Activated CD4-positive, alpha-beta T cell treated with anti-CD3 and anti-CD28 coated beads, Interleukin-2, amount 10 ng/mL, durations not matched to agents 24 days and 14 days (primary cell): Measurements from ENCODE around the gene CCDC57. TPM values are rescaled to one million over a fixed set of nuclear protein-coding genes. Genes with fewer than 3 reads are reported as not detected.
A peak's percentile ranks its signal among the peaks of the same experiment; 100 is the strongest.

Source experiments
- DNase-seq: peaks from one replicate; pipeline ENCODE4 v3.0.0; 2022
- H3K27ac Mint-ChIP-seq: one replicate; pipeline ENCODE4 v1.8.0; 2022; ENCODE audit warnings: mild to moderate bottlenecking, mixed read lengths
- H3K27me3 Mint-ChIP-seq: one replicate; pipeline ENCODE4 v1.8.0; 2022; ENCODE audit warnings: mixed read lengths
- H3K36me3 Mint-ChIP-seq: one replicate; pipeline ENCODE4 v1.8.0; 2022; ENCODE audit warnings: low read depth, mild to moderate bottlenecking, mixed read lengths
- H3K4me1 Mint-ChIP-seq: one replicate; pipeline ENCODE4 v1.8.0; 2021; ENCODE audit warnings: mixed read lengths
- H3K4me3 Mint-ChIP-seq: one replicate; pipeline ENCODE4 v1.8.0; 2022; ENCODE audit warnings: mild to moderate bottlenecking, moderate library complexity, mixed read lengths
- H3K9me3 Mint-ChIP-seq: one replicate; pipeline ENCODE4 v1.8.0; 2021; ENCODE audit warnings: mixed read lengths
- intact Hi-C: fragments of 100-400 bp; cut with micrococcal nuclease; formaldehyde crosslinking; loops from one replicate; pipeline ENCODE4 v1.15.1; 2023
- total RNA-seq: library from RNA; stranded (reverse); gene quantifications from 2 replicates; pipeline ENCODE4 v1.2.3, GENCODE V29; 2022

The CCDC57 gene
- total RNA-seq, 1 donor from 2014 or later: 58.4 TPM

DNA sequence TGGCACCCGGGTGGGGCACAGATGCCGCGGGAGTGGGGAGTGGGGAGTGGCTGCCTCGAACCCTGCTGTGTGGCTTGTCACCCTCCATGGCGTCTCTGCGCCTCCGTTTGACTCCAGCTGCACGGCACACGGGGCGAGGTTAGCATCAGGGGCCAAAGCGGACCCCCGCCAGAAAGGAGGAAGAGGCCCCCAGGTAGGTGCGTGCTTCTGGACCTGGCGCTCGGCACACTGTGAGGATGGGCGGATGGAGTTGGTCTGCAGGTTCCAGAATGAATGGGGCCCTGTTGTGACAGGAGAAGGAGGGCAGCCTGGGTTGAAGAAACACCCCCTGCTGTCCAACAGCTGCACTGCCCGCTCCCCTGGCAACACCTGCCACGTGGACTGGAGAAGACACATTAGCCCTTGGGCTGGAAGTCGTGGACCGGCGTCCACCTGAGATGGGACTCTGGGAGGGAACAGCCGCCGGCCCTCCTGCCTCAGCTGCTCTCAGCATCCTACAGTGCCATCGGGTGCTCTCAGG, 105.2 kb downstream of the CCDC57 start:
- Mint-ChIP-seq H3K27me3 (no peaks in the 10 kb centered on the region), H3K36me3 (peaks cover 3% of the 10 kb centered on the region), H3K4me3 (no peak overlapping the region), H3K4me1 (peaks cover 17% of the 10 kb centered on the region), H3K9me3 (no peaks in the 10 kb centered on the region), H3K27ac (no peak overlapping the region)
- peak; percentile 61 for DNase-seq
- intact Hi-C loops: no loop called here

DNA sequence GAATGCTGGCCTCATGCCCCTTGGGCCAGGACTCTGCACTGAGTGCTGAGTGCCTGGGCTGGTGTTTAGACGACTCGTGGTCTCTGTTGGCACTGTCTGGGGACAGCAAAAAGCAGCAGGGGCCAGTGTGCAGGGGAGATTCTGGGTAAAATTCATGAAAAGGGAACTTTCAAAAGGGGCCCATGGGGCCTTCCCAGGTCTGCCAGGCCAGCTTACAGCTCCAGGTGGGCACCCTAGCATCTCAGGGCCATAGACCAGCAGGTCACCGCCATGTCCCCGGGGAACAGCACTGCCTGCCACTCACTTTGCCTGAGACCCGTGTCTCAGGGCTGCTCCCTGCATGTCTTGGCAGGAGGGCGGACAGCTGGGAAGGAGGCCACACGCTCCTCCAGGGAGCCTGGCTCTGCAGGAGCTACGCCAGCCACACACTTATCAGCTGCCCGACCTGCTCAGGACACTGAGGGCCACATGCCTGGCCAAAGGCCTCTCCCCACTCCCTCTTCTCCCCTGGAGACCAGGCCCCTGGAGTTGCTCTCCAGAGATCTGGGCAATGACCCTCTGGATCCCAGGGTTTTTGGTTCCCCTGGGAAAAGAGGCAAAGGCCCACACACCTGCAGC, 105.8 kb downstream of the CCDC57 start:
- intact Hi-C loops: no loop called here
- Mint-ChIP-seq H3K4me3 (peak overlapping the region; percentile 93), H3K4me1 (peaks cover 17% of the 10 kb centered on the region), H3K27ac (peak overlapping the region; percentile 95), H3K27me3 (no peaks in the 10 kb centered on the region), H3K36me3 (peaks cover 3% of the 10 kb centered on the region), H3K9me3 (no peaks in the 10 kb centered on the region)
- no peak for DNase-seq

- H3K4me1 Mint-ChIP-seq: peaks cover 17% of the 10 kb centered on the region
- H3K27me3 Mint-ChIP-seq: no peaks in the 10 kb centered on the region
- H3K27ac Mint-ChIP-seq: peak overlapping the region; percentile 95
- H3K4me3 Mint-ChIP-seq: peak overlapping the region; percentile 93
- DNase-seq: peak; percentile 90
- no peaks in the 10 kb centered on the region for H3K9me3 Mint-ChIP-seq
- intact Hi-C loops: no loop called here
- H3K36me3 Mint-ChIP-seq: peaks cover 5% of the 10 kb centered on the region
Observed at GRCh38 chr17:82105882-82106687, 106.6 kb downstream of the CCDC57 start.

DNA sequence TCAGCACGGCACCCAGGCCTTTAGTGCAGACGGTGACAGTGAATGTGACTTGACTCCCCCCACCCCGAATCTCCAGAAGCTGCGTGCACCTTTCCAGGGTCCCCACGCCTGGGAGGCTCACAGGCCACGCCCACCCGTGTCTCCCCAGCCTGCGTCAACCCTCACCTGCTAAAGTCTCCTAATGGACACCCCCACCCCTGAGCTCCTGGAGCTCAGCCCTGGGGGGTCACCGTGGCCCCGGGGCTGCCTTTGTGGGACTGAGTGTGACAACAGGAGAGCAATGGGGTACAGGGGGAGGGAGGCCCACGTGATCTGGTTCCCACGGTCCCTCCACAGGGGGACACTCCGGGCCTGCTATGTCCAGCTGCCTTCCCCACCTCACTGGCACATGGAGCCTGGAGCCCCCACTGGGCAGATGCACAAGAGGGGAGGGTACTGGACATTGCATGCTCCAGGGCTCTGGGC, 107.2 kb downstream of the CCDC57 start:
- Mint-ChIP-seq H3K4me3 (peak overlapping the region; percentile 93), H3K27me3 (no peaks in the 10 kb centered on the region), H3K9me3 (no peaks in the 10 kb centered on the region), H3K27ac (peak overlapping the region; percentile 95), H3K4me1 (peaks cover 17% of the 10 kb centered on the region), H3K36me3 (peaks cover 5% of the 10 kb centered on the region)
- no peak for DNase-seq
- intact Hi-C loops: no loop called here

GRCh38 chr17:82104797-82105416, 107.7 kb downstream of the CCDC57 start:
- intact Hi-C loops: no loop called here
- Mint-ChIP-seq H3K9me3 (no peaks in the 10 kb centered on the region), H3K27ac (peak overlapping the region; percentile 45), H3K27me3 (no peaks in the 10 kb centered on the region), H3K4me3 (peak overlapping the region; percentile 93), H3K4me1 (peaks cover 22% of the 10 kb centered on the region), H3K36me3 (peaks cover 5% of the 10 kb centered on the region)
- DNase-seq: no peak

DNA sequence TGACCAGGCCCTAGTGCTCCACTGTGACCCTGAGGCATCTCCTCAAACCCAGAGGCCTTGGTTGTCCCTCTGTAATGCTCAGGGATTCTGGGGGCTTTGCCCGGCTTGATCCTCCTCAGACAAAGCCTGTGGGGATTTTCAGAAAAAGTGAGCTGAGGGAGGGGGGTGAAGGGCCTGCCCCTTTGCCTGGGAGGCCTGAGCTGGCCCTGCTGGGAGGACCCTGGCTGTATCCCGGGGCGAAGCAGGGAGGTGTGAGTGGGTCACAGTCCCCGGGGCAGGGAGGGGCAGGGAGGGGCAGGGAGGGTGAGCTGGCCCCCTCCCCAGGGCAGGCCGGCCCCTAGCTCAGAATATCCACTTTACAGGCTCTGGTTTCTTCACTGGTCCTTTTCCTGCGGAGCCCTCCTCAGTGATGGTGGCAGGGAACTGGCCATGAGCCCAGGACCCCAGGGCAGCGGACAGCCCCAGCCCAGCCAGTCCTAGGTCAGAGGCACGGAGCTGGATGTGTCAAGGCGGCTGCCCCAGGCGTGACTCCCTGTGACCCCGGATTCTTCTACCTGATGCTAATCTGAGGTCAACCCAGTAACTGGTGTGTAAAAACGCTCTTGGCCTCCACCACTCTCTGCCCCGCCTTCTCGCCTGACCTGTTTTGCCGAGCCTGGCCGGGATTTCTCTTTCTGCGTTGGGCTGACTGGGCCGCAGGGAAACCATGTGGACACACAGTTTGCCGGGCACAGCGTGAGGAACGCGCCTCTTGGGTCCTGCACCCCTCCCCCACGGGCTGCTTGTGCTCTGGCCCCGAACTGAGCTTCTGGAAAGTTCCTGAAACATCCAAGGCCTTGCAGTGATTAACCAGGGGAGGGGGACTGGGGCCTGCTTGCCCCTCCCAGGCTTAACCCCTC, 108.8 kb downstream of the CCDC57 start:
- Mint-ChIP-seq H3K9me3 (no peaks in the 10 kb centered on the region), H3K4me3 (no peak overlapping the region)

GRCh38 chr17:82101767-82102679, 110.6 kb downstream of the CCDC57 start:
- H3K27ac Mint-ChIP-seq: peak overlapping the region; percentile 48
- H3K27me3 Mint-ChIP-seq: no peaks in the 10 kb centered on the region
- intact Hi-C loops: no loop called here
- H3K4me1 Mint-ChIP-seq: peaks cover 19% of the 10 kb centered on the region
- H3K9me3 Mint-ChIP-seq: no peaks in the 10 kb centered on the region
- DNase-seq: no peak
- H3K36me3 Mint-ChIP-seq: peaks cover 4% of the 10 kb centered on the region
- H3K4me3 Mint-ChIP-seq: no peak overlapping the region

More for the DNA sequence above, 108.8 kb downstream of the CCDC57 start:
- Mint-ChIP-seq H3K36me3 (peaks cover 7% of the 10 kb centered on the region), H3K27me3 (no peaks in the 10 kb centered on the region), H3K4me1 (peaks cover 24% of the 10 kb centered on the region), H3K27ac (no peak overlapping the region)
- intact Hi-C loops: no loop called here
- DNase-seq: no peak

GRCh38 chr17:82101301-82101715, 111.3 kb downstream of the CCDC57 start:
- H3K4me1 Mint-ChIP-seq: peaks cover 16% of the 10 kb centered on the region
- no peak overlapping the region for H3K4me3 Mint-ChIP-seq
- H3K9me3 Mint-ChIP-seq: no peaks in the 10 kb centered on the region
- intact Hi-C loops: no loop called here
- no peak for DNase-seq
- H3K27me3 Mint-ChIP-seq: no peaks in the 10 kb centered on the region
- H3K27ac Mint-ChIP-seq: peak overlapping the region; percentile 29
- peaks cover 4% of the 10 kb centered on the region for H3K36me3 Mint-ChIP-seq

DNA sequence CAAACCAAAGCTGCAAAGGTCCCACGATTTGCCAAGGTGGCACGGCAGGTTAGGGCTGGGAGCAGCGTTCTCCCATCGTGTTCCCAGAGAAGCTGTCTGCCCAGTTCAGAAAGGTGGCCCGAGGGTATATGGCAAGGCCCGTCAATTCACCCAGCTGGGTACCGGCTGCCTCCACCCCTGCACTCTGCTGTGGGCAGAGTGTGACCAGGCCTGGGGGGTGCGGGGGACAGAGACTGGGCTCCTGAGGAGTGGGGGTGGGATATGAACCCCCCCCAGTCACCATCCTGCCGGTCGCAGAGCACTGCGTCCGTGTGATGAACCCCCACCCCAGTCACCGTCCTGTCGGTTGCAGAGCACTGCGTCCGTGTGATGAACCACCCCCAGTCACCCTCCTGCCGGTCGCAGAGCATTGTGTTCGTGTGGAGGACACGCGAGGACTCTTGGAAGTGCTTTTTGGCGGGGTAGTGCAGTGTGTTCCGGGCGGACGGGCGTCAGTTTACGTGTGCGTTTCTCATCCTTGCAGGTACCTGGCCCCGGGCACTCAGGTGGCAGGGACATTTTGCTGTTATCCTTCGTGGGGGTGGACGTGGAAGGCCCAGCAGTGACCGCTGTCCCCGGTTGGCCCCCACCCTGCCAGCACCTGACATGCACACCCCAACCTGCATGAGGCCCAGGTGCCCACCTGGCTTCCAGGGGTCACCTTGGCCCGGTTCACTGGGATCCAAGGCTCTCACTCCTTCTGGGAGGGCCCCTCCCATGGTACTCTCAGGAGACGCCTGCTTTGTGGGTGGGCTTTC, 111.9 kb downstream of the CCDC57 start:
- no peak for DNase-seq
- Mint-ChIP-seq H3K9me3 (no peaks in the 10 kb centered on the region), H3K27ac (no peak overlapping the region), H3K36me3 (peaks cover 6% of the 10 kb centered on the region), H3K4me1 (peaks cover 15% of the 10 kb centered on the region), H3K27me3 (no peaks in the 10 kb centered on the region), H3K4me3 (peak overlapping the region; percentile 85)
- intact Hi-C loops: no loop called here

GRCh38 chr17:82098939-82099763, 113.5 kb downstream of the CCDC57 start:
- Mint-ChIP-seq H3K27me3 (no peaks in the 10 kb centered on the region), H3K9me3 (no peaks in the 10 kb centered on the region), H3K4me3 (peak overlapping the region; percentile 85), H3K4me1 (peaks cover 12% of the 10 kb centered on the region), H3K36me3 (peaks cover 13% of the 10 kb centered on the region), H3K27ac (peak overlapping the region; percentile 94)
- DNase-seq: no peak
- intact Hi-C loops: loop anchor here (1.0 to 5.0 kb wide), 5 partner anchors 55 to 239 kb away; partner anchors contain the start of genes CENPX, DCXR, LRRC45 and P4HB
